Right lobe of liver (tissue), 4 donors: ENCODE data around the gene DTX1.

Source experiments
- POLR2A ChIP-seq: fragments of 450-650 bp; IDR thresholded peaks from one replicate; pipeline ENCODE4 v1.6.1; 2017; ENCODE audit warnings: antibody characterized with exemption, mild to moderate bottlenecking
- TF ChIP-seq, protein P1 (sequence below), 4 donors: fragments of 200-600 bp in 3 of 4; fragments of 450-650 bp in 1 of 4; IDR thresholded peaks; one replicate each; pipeline versions ENCODE4 v1.5.1 to v1.8.0; 2016 to 2022; ENCODE audit warnings: antibody characterized with exemption in 4 of 4, mild to moderate bottlenecking in 2 of 4
- donor health status: DM: no; HTN: no; CAD: no.
- donor health status: DM: no; HTN: no; CAD: no.
- donor health status: DM: no; HTN: yes; CAD: no.

GRCh38 chr12:113108308-113108707 is 51.8 kb downstream of the DTX1 start:
- TF ChIP-seq, protein P1, sequence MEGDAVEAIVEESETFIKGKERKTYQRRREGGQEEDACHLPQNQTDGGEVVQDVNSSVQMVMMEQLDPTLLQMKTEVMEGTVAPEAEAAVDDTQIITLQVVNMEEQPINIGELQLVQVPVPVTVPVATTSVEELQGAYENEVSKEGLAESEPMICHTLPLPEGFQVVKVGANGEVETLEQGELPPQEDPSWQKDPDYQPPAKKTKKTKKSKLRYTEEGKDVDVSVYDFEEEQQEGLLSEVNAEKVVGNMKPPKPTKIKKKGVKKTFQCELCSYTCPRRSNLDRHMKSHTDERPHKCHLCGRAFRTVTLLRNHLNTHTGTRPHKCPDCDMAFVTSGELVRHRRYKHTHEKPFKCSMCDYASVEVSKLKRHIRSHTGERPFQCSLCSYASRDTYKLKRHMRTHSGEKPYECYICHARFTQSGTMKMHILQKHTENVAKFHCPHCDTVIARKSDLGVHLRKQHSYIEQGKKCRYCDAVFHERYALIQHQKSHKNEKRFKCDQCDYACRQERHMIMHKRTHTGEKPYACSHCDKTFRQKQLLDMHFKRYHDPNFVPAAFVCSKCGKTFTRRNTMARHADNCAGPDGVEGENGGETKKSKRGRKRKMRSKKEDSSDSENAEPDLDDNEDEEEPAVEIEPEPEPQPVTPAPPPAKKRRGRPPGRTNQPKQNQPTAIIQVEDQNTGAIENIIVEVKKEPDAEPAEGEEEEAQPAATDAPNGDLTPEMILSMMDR (IDR thresholded peaks at IDR 0.05), result no peak
- no peak for TF ChIP-seq POLR2A
